Measurements from ENCODE around the gene DGLUCY.
A peak's percentile ranks its signal among the peaks of the same experiment; 100 is the strongest.
"Not testable (repeated sequence)": the region's sequence is repeated elsewhere in the genome, so short reads cannot be mapped to it uniquely, and the experiment has no call there.

Gene DGLUCY

DNA sequence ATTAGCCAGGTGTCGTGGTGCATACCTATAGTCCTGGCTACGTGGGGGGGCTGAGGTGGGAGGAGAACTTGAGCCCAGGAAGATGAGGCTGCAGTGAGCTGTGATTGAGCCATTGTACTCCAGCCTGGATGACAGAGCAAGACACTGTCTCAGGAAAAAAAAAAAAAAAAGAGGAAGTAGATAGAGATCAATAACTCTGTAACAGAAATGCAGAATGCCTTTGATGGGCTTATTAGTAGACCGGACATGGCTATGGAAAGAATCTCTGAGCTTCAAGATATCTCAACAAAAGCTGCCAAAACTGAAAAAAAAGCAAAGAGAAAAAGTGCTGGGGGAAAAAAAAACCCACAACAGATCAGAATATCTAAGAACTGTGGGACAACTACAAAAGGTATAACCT lies 93.1 kb downstream of the DGLUCY start:
- DNase-seq (ENCODE audit: low spot score): no peak

DNA sequence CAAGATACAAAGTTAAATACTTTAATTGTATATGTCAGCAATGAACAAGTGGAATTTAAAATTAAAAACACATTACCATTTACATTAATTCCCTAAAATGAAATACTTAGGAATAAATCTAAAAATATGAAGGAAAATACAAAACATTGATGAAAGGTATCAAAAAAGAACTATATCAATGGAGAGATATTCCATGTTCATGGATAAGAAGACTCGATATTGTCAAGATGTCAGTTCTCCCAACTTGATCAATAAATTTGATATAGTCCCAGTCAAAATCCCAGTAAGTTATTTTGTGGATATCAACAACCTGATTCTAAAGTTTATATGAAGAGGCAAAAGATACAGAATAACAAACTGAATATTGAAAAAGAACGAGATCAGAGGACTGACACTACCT lies 97.1 kb downstream of the DGLUCY start:
- no peak for DNase-seq (ENCODE audit: low spot score)

DNA sequence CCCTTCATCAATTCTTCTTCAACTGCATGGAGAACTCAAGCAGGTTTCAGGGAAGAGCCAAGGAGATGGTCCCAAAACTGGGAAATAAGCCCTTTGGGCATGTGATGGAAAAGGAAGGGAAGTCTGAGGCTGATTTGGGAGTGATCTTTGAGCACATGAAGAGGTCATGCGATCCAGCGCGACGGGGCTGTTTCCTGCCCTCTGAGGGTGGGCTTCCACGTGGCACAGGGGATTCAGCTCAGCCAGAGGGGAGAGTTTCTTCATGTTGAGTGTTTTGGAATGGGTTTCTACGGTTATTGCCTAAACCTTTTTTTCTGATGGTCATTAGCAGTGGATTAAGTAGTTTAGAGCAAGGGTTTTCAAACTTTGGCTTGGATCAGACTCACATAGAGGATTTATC lies 100.4 kb downstream of the DGLUCY start:
- no peak for DNase-seq (ENCODE audit: low spot score)

DNA sequence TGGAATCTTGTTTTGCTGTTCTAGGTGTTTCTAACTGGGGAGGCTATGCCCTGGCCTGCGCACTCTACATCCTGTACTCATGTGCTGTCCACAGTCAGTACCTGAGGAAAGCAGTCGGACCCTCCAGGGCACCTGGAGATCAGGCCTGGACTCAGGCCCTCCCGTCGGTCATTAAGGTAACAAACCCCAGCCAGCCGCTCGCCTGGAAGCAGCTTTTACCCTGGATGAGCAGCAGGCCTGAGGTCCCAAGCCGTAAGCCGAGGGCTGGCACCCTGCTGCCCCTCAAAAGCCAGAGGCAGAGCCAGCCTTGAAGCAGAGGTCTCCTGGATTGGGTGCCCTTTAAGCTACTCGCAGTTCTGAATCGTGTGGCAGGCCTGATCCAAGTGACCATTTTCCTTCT lies 101.5 kb downstream of the DGLUCY start:
- DNase-seq (ENCODE audit: low spot score): no peak

DNA sequence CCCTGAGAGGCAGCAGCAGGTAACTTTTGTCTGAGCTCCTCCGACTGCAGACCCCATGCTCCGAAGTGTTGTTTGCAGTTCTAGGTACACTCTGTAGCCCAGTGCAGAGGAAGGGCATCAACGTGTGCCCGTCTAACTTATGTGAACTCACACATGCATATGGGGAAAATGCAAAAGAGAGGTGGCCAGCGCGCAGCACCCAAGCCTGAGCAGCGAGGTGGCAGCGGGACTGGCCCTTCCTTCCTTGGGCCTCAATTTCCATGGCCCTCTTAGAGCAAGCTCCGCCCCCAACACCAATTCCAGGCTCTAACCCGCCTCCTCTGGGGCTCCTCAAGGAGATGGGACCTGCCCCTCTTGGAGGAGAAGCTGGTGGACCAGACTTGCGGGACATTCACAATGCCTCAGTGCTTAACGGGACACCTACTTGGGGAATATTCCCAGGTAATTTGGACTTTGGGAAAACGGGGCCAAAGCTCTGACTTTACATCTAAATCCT lies 102.9 kb downstream of the DGLUCY start:
- DNase-seq (ENCODE audit: low spot score): no peak

DNA sequence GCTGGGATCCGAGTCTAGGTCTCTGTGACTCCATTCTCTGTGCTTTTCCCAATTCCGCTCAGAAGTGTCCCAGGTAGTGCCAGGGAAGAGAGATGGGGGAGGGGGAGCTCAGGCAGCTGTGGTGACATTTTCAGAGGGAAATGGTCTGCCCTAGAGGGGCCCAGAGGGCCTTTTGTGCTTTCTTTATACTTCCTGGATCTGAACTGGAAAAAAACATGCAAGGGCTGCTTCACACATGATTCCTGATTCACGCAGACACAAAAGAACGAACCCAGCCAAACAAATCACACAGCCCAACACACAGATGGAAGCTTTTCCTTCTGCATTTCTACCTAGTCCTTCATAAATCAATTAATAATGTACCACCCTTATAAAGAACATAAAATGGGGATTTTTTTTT lies 104.1 kb downstream of the DGLUCY start:
- no peak for DNase-seq (ENCODE audit: low spot score)

DNA sequence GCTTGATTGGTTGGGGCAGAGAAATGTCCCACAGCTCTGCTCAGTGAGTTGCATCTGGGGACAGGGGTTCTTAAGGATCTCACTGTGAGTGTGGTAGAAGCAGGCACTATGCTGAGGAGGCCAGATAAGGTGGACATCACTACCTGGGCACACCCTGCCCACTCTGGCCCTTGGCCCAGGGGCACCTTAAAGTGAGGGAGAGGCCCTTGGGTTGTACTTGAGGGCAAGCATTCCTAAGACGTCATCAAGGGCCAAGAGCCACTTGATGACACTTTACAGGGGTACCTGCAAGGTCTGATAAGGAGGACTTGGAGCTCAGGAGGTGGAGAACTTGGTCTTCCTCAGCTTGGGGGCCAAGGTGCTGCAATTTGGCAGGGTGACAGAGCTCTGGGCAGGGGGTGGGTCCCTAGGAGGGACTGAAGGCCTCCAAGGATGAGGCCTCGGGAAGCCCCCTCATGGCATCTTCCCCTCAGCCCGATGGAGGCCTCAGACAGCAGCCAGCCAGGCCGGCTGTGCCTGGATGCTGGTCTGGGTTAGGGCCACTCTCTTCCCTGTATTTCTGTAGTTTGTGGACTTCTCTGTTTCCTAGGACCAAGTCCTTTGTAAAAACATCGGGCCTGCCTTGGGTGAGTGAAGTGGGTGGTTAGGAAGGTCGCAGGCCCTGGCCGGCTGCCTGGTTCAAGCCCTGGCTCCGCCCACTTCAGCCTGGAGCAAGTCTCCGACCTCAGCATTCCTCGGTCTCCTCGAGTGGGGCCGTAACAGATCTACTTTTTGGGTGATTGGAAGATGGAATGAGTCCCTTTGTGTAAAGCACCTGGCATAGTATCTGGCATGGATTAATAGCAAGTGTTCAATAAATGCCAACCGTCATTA lies 105.9 kb downstream of the DGLUCY start:
- DNase-seq (ENCODE audit: low spot score): no peak

DNA sequence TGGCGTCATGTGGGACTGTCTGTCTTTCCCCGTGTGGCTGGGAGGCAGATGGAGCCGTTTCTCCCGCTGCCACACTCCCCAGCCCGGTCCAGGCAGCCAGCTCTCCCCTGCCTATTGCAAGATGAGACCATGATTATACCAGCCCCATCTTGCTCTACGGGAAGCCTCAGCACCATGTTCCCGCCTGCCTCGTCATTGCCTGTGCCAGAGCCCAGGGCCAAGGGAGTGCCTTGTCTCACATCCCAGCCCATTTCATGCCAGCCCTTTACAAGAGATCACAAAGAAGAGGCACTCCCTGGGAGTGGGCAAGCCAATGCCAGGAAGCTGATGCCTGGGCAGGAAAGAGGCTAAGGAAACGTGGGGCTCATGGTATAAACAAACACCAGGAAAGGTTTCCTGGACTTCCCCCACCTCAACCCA lies 106.7 kb downstream of the DGLUCY start:
- DNase-seq (ENCODE audit: low spot score): no peak

DNA sequence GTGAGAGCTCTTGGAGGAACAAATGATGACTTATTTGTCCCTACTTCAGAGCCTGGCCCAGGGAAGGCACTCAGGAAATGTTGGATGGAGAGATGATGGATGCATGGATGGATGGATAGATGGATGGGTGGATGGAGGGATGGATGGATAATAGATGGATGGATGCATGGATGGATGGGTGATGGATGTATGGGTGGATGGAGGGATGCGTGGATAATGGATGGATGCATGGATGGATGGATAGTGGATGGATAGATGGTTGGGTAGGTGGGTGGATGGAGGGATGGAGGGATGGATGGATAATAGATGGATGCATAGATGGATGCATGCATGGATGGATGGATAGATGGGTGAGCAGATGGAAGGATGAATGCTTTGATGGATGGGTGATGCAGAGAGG lies 107.4 kb downstream of the DGLUCY start:
- no peak for DNase-seq (ENCODE audit: low spot score)

DNA sequence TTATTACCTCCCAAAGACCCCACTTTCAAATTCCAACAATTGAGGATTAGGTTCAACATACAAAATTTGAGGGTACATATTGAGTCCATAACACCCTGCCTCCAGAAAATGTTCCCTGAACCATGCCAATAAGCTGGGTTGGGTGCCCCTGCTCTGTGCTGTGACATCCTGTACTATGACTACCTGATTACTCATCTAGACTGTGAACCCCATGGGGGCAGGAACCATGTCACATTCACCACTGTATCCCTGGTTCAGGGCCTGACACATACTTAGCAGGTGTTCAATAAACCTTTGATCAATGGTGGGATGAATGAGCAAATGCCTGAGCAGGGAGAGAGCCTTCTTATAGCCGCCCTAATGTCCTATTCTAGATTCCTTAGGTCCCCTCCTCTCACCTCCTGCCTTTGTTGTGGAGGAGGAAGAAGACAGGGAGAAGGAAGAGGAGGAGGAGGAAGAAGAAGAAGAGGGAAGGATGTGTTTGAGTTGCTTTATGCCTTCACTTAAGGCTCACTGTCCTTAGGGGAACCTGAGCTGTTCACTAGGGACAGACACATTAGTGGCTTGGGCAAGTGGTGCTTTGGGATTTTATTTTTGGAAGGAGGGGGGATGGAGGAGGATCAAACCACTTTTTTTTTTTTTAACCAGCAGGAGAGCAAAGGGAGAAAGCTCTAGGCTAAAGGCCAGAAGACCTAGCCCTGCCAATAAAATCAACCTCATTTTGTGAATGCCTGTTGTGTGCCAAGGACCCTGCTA lies 109.3 kb downstream of the DGLUCY start:
- no peak for DNase-seq (ENCODE audit: low spot score)

DNA sequence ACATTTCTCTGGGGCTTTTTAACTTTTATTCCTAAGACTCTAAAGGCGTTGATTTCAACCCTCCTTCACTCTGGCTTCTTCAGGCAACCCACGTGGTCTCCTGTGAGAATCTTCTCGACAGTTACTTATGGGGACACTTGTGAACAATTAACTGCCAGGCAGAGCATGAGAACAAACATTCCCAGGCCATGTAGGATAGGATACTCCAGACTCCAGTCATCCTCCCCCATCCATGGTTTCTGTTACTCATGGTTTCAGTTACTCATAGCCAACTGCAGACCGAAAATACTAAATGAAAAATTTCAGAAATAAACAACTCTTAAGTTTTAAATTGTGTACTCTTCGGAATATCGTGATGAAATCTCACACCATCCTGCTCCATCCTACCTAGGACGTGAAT lies 111.2 kb downstream of the DGLUCY start:
- no peak for DNase-seq (ENCODE audit: low spot score)

DNA sequence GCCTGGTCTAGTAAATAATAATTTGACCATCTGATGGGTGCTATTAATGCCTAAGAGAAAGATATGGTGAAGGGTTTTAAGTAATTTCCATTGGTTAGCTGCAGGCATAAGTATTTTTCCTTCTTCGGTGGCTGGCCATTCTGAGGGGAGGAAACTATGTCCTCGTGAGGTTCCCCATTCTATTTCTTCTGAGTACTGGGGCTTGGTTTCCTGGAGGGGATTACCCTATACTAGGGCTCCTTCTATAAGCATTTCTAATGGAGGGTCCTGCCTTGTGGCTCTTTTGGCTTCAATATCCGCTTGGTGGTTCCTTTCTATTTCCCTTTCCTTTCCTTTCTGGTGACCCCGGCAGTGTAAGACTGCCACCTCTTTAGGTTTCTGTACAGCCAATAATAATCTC lies 112.5 kb downstream of the DGLUCY start:
- not testable (repeated sequence) for DNase-seq (ENCODE audit: low spot score)

DNA sequence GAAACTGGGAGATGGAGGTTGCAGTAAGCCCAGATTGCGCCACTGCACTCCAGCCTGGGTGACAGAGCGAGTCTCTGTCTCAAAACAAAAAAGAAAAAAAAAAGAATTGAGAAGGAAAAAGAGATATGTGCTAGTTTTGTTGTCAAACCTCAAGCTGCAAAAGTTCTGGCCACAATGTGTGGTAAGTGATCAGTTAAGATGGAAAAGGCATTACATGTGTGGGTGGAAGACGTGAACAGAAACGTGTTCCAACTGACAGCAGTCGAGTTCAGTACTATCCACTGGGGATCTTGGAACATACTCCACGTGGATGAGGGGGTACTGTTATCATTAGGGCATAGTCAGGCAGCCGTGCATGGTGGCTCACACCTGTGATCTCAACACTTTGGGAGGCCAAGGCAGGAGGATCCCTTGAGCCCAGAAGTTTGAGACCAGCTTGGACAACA lies 113.3 kb downstream of the DGLUCY start:
- no peak for DNase-seq (ENCODE audit: low spot score)

DNA sequence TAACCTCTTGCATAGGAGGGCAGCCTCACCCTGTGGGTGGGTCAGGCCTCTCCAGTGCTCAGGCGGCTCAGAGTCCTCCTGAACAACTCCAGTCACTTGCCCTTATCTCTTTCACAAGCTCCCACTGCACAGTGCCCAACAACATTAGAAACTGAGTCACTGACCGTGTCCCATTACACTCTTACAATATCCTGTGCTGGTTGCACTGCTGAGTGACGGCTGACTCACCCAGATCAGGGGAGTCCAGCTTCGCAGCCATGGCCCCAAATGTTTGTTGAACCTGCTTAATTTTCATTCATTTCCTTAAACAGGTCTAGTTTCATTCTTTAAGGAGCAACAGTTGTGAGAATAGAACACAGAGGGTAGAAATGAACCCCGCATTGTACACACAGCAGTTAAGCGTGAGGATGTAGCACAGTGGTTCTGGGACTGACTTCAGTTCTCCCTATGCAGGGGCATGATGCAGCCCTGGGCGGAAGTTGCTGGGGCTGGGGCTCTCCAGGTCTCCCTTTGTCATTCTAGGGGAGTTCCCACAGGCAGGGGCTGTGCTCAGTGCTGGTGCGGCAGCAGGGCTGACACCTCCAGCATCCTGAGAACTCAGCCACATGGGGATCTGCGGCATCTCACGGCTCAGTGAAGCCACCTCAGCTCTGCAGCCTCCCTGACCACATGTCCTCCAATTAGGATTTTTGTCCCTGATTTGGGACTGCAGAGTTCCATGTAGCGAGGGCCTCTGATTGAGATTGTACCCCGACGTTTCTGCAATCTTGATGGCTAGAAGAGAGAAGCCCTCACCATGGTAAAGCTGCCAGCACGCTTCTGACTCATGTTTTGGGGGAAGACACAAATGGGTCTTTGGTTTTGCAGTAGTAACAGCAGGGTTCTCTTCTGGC lies 114.5 kb downstream of the DGLUCY start:
- peak; percentile 37 for DNase-seq (ENCODE audit: low spot score)

DNA sequence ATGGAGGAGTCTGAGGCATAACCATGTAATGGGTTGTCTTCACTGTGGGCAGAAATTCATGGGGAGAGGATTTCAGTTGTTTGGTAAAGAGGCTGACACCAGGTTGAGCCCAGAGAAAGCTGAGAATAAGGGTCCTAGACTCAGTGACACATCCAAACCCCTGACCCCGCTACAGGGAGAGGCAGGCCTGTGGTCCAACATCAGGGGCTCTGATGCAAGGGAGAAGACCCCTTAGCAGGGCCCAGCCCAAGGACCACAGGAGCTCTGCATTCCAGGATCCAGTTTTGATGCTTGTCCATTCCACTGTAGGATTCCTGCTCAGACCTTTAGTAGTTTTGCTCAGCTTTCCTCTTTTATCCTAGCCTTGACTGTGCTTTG lies 115.1 kb downstream of the DGLUCY start:
- DNase-seq (ENCODE audit: low spot score): no peak

DNA sequence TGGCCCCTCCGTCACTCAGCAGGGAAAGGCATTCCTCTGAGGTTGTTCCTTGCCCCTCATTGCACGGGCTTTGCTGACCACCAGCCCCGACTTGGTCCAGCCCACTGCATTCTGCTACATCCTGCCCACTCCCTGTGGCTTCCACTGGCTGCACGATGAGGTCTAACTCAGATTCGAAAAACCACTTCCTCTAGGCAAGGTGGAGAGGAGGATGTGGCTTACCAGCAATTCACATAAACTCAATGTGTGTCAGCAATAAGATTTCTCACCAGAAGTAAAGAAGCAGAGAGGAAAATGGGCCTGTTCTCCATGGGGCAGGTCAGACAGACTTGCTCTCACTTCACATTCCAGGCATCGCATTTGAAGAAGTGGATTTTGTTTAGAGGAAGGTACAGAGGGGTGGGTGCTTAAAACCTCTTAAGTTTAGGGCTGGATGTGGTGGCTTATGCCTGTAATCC lies 115.9 kb downstream of the DGLUCY start:
- peak; percentile 49 for DNase-seq (ENCODE audit: low spot score)

DNA sequence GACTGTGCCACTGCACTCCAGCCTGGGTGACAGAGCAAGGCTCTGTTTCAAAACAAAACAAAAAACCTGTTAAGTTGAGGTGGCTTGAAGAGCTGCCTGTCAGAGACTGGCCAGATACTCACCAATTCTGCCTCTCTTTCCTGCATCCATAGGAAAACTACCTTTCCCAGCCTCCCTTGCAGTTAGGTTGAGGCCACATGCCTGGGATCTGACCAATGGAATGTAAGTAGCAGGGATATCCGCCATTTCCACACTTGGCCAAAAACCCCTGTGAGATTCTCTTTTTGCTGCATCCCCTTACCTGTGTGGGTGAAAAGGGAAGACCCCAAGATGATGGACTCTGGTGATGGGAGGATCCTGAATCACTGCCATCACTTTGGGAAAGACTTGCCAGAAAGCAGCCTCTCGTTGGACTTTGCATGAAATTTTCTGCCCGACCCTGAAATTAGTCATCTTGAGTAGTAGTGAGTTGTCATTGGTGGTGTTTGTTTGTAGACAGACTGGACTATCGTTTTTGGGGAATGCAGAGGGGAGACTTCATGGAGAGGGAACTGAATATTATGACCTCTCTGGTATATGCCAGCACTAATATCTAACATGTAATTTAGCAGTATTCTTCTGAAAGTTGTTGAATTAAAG lies 116.6 kb downstream of the DGLUCY start:
- no peak for DNase-seq (ENCODE audit: low spot score)

DNA sequence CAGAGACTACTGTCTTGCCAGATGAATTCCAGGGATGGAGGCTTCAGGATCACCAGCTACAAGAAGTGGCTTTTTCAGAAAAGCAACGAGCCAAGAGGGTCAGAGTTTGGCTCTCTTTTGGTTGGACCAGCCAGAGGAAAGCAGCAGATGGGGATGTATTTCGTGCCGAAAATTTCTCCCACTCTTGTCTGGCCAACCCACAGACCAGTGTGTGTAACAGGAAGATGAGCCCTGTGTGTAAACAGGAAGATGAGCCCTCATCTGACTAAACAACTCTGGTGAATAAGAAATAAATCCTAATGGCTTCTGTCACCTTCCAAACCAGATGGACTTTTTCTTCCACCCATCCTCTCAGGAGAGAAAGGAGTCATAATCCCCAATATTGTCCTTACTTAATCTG lies 117.6 kb downstream of the DGLUCY start:
- DNase-seq (ENCODE audit: low spot score): no peak

DNA sequence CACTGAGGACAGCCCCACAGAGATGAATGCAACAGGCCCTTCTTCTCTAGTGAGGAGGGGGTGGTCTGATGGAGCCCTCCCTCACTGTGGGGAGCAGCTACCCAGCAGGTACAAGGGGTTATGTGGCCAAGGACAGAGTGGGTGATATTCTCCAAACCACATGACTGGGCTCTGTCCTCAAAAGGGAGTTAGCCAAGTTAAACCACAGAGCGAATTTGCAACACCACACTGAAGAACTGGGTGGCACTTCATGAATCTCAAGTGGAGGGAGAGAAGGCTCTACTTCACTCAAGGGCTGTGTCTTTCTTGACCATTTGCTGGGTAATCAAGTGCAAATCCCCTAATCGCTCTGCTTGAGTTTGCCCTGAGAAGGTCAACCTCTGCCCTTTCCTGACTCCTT lies 118.2 kb downstream of the DGLUCY start:
- DNase-seq (ENCODE audit: low spot score): no peak

DNA sequence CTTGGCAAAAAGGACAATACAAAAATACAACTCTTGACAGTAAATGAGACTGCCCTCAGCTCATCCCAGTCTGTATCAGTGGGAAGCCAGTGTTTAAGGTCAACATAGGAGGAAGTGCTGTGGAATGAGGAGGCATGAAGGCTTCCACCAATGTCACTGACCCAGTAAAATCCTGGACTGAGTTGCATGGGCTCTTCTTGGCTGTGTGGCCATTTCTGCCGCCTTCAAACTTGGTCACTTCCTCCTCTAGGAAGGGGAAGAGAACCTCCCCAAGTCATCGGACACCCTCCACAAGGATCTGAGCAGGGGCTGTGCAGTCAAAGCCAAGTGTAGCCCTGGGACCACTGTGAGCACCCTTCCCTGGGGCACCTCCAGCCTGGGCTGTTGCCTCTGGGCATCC lies 118.7 kb downstream of the DGLUCY start:
- no peak for DNase-seq (ENCODE audit: low spot score)

DNA sequence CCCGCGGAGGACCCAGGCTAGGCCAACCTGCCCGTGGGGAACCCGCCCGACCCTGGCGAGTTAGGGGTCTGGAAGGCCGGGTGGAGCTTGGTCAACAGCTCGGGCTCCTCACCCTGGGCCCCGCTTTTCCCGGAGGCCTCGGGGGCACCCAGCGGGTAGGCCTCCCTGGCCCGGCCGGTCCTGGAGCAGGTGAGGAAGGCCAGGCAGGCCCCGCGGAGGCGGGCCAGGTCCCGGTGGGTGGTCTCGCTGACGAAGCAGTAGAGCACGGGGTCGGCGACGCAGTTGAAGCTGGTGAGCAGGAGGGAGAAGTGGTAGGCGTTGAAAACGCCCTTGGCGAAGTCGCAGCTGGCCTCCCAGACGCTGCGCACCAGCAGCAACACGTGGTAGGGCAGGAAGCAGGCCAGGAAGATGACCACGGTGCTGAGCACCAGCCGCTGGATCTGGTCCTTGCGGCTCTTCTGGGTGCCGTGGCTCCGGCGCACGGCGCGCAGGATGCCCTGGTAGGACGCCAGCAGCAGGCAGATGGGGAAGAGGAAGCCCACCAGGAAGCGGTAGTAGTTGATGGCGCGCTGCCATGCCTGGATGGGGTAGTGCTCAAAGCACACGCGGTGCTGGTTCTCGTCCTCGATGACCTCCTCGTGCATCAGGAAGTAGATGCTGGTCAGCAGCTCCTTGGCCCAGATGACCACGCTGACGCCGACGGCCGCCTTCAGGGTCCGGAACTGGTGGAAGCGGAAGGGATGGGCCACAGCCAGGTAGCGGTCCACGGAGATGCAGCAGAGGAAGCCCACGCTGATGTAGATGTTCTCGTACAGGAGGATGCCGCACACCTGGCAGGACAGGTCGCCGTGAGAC lies 120.3 kb downstream of the DGLUCY start:
- DNase-seq (ENCODE audit: low spot score): no peak
